Loucy (cell line): Measurements from ENCODE around the gene KEL.

ENCODE experiments used
- CTCF ChIP-seq: fragments of 200-600 bp; sonication (generic); conservative IDR thresholded peaks from 2 replicates; pipeline ENCODE4 v1.5.1; 2014; ENCODE audit warnings: mild to moderate bottlenecking, antibody characterized with exemption, low read length
- EZH2phosphoT487 ChIP-seq: fragments of 200-600 bp; IDR thresholded peaks from 2 replicates; pipeline ENCODE4 v1.6.1; 2018; ENCODE audit warnings: antibody characterized with exemption, mild to moderate bottlenecking, moderate library complexity, borderline replicate concordance

GRCh38 chr7:142894985-142895593 lies 67.1 kb downstream of the KEL start:
- TF ChIP-seq CTCF (no peak), EZH2phosphoT487 (no peak)
